HG03060 (cell line): ENCODE measurements around the gene PDE10A.

ENCODE experiments used
- ATAC-seq: cut with Tn5 transposase; IDR thresholded peaks from one replicate; pipeline ENCODE4 v1.9.1; 2021; ENCODE audit warnings: low read depth, moderate number of reproducible peaks; ENCODE audit not compliant: unreplicated experiment

The PDE10A gene

DNA sequence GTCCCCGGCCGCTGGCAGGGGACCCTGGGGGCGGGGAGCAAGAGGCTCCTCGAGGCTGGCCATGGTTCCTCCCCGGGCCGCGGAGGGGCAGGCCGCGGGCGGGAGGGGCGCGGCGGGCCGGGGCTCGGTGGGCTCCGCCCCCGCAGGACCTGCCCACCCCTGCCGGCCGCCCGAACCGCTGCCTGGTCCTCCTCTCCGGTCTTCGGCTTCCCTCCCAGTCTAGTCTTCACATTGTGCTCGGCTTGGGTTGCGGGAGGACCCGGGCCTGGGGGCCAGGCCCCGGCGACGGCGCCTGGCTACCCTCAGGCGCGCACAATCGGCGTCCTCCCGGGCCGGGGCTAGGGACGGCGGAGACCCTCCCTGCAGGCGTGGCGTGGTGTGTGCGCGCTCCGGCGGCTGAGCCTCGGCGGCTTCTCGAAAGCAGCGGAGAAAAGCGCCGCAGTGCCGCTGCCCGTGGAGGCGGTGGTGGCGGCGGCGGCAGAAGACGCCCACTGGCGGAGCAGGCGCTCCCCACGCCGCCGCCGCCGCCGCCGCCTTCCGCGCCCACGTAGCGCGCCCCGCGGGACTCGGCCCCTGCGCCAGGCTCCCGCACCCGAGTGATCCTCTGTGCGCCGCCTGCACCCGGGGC, at the start of gene PDE10A:
Gene PDE10A (minus strand): TSS at position 493 of the 628 bp plus-strand sequence. CDS start 430 bp downstream, at position 63.
- ATAC-seq, result no peak

DNA sequence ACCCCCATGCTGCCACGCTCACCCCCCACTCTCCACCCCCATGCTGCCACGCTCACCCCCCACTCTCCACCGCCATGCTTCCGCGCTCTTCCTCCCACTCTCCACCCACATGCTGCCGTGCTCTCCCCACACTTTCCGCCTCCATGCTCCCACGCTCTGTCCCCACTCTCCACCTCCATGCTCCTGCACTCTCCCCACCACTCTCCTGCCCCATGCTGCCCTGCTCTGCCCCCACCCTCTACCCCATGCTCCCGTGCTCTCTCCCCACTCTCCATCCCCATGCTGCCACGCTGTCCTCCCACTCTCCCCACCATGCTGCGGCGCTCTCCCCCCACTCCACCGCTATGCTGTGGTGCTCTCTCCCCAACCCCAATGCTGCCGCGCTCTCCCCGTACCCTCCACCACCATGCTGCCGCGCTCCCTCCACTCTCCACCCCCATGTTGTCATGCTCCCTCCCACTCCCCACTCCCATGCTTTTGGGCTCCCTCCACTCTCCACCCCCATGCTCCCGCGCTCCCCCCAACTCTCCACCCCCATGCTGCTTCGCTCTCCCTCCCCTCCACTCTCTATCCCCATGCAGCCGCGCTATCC, 46.0 kb upstream of the PDE10A start:
- no peak for ATAC-seq

DNA sequence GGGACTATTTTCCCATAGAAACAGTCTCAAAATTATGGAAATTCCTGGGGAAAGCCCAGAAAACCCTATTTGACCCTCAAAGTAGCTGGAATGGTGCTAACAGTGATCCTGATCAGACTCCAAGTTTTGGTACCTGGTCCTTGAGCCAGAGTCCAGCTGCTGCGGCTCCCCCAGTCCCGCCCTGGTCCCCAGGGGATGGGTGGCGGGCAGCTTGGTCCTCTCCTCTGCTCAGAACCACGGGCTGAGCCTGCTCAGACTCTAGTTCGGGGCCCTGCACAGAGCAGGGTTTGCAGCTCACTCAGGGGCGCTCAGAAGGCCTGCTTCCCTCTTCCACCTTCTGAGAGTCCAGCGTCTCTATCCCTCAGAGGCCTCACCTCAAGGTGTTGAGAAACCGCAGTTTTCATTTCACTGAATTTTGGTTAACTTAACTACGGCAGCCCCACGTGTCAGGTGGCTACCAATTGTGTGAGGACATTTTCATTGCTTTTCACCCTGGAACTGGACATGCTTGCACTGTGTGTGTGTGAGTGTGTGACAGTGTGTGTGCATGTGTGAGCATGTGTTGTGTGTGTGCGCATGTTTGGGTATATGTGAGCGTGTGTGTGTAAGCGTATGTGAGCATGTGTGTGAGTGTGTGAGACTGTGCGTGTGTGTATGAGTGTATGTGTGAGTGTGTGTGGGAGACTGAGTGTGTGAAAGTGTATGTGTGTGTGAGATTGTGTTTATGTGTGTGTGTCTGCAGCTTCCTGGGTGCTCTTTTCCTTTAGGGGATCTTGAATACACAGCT, 44.2 kb upstream of the PDE10A start:
- no peak for ATAC-seq

DNA sequence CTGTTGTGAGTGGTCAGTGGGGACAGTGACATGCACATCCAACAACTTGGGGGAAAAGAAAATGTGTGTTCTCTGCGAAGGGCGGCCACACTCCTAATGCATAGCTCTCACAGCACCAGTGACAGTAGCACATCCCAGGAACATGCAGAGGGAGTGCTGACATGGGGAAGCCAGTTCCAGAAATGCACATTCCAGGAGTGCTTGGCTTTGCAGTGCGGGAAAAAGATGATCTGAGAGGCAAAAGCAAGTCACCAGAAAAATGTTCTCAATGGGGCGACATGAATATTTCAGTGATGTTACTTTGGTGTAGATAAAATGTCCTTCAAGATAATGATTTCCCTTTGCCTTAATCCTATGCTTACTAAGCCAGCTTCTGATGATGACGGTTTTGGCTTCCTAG, 42.9 kb upstream of the PDE10A start:
- ATAC-seq, result no peak

DNA sequence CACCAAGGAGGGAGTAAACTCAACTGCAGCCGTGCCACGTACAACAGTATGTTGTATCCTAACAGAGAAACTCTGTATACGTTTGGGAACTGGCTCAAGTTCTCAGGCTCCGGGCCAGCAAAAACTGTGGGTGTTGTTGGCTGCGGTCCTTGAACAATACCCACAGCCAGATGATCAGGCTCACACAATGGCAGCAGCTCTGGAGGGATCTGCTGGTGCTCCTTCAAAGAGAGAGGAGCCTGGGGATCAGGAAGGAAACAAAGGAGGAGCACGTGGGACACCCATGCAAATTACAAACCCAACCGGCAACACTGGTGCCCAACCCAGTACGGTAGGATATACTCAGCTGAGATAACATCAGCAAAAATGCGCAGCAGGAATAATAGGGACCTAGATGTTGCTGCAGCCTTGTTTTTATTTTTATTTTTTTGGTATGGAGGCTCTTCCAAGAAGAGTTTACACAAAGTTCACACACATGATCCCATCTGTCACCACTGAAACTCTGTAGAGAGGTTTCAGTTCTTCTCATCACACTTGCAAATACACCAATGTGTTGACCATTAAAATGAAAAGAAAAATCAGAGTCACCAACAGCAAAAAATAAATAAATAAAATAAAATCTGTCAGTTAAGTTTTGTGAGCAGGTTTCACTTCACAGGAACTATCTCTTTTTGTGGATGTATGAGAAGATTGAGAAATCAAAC, 41.2 kb upstream of the PDE10A start:
- ATAC-seq, result peak; percentile 39

DNA sequence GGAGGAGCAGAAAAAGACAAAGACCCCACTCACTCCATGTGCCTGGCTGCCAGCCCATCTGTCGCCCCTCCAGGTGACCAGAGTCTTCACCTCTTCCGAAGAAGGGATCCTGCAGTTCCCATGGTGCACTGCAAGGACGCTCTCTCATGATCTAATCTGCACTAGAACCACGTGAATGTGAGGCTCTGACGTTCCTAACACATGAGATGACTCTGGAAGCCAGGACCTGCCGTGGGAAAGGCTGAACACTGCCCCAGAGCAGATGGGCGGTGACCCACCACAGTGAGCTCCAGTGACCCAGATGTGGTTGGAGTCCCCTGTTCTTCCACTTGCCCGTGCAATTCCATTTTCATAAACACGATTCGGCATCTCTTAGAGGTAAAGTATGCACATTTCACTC, 39.6 kb upstream of the PDE10A start:
- ATAC-seq, result no peak

DNA sequence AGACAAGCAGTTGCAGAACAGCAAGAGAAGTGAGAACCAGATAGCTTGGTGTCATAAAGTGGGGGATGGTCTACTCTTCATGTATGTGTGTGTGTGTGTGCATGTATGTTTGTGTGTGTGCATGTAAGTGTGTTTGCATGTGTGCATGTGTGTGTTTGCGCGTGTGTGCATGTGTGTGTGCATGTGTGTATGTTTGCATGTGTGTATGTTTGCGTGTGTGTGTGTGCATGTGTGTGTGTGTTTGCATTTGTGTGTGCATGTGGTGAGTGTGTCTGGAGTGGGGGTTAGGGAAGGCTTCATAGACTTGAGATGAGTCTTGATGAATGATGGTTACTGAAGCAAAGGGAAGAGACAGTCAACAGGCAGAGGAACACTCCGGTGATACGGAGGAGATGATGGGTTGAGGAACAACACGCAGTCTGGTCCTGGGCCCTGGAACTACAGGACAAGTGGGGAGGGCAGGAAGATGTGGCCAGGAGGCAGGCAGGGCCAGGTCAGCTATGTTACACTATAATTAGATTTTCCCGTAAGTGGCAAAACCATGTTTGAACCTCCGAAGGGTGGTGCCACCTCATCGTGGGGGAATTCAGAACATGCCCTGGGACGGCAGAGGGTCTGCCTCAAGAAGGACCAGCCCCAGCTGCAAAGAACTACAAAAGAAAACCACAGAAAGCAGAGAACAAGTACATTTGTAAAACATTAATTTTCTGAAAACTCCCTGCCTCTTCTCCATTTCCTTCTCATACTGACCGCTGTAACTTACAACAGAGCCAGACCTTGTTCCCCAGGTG, 38.7 kb upstream of the PDE10A start:
- peak; percentile 63 for ATAC-seq

DNA sequence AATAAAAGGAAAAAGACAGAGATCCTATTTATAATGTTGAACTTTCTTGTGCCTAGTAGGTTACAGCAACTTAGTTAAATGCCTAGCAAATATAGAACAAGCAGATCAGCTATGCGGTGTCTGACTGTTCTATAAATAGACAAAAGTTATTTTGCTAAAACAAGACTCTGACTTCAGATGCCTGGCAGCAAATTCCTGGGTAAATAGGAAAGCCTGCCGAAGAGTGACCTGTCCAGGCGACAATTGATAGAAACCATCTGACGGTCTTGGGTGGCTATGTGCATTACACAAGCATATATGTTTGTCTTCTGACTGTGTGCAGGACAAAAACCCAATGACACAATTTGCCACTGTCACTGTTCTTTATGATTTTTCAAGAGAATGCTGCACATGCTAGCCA, 38.0 kb upstream of the PDE10A start:
- ATAC-seq, result no peak

DNA sequence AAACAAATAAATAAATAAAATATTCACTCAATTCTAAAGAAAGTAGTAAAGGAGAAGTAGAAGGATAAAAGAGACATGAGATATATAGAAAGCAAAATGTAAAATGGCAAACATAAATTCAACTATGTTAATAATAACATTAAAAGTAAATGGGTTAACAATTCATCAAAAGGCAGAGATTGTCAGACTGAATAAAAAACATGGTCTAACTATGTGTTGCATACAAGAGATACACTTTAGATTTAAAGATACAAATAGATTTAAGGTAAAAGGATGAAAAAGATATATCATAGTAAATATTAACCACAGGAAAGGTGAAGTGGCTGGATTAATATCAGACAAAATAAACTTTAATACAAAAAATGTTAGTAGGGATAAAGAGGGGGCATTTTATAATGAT, 35.8 kb upstream of the PDE10A start:
- no peak for ATAC-seq

DNA sequence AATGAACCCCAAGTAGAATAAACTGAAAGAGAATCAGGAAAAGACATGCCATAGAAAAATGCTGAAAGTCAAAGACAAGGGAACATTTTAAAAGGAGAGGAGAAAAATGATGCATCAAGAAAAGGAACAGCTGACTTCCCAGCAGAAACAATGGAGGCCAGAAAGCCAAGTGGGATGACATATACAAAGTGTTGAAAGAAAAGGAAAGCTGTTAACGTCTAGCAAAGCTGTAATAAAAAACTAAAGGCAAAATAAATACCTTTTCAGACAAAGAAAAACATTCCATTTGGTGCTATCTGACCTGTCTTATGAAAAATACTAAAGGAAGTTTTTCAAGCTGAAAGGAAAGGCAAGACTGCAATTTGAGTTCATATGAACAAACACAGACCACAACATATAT, 34.1 kb upstream of the PDE10A start:
- ATAC-seq, result no peak

DNA sequence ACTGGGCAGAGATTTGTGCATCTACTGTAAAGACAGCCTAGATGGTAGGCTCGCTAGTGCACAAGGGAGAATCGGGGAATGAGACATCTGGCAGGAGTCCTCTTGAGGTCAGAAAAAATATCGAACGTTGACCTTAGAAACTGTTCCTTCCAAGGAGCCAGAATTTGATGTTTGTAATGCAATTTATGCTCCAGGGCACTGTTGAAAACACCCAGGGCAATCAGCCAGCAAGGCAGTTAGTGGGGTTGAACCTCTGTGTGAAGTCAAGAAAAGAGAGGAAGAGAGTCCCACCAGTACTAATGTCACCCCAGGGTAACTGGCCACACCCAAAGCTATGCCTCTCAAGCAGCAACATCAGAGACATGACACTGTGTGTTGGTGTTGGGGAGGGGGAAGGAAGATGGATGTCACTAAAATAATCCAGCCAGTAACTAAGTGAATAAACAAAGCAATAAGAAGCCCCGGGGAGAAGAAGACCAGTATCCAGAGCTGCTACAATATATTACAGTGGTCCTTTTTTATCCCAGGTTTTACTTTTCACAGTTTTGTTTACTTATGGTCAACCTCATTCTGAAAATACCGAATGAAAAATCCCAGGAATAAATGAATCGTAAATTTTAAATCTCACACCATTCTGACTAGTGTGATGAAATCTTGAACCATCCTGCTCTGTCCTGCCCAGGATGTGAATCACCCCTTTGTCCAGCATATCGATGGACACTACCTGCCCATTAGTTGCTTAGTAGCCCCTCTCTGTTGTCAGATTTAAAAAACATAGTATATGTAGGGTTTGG, 32.9 kb upstream of the PDE10A start:
- ATAC-seq, result no peak

DNA sequence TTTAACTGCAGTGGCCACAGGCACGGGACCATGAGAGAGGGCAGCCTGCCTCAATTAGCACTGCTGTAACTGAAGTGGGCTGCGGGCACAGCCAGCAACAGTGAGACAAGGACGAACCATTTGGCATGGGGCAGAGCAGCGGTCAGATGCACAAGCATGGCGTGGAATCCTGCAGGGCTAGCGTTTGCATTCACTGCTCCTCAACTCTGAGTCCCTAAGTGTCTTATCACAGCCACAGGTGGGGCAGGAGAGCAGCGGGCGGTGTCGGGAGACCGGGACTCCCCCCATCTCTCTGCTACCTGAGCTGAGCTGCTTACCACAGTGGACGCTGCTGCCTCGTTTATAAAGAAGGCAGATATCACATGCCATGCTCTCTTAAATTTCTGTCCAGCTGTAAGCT, 31.3 kb upstream of the PDE10A start:
- ATAC-seq, result no peak

DNA sequence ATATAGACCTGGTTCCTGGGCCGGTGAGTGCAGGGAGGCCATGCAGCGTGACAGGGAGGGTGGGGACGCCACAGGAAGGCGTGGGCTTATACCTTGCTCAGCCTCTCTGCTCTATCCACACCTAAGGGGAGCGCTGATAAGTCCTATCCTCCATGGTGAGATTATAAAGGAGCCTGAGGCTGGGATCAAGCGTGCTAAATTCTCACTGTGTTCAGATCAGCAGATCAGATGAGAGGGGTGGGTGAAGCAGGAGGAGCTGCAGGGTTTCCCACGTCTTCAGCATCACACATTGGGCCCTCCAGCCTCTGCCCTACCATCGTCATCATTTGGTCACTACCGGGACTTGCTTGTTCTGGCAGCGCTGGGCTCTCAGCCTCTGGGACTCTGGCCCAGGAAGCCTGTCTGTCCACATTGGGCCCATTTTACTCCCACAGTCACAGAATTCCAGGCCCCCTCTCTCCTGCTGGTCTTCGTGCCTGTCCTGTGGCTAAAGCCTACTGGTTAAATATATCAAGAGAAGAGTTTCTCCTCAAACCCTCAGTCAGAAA, 29.1 kb upstream of the PDE10A start:
- no peak for ATAC-seq

DNA sequence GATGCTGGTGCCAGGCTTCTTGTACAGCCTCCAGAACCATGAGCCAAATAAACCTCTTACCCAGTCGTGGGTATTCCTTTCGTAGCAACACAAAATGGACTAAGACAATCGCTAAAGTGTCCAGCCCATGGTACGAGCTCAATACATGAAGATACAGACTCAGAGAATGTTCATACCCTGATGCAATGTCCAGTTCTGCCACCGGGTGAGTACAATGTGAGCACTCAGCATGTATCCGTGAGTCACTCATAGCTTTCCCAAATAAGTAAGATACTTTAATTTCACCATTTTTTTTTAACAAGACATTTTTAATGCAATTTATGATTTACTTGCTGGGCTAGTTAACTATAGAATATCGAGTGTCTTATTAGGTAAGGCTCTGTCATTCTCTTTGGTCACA, 26.7 kb upstream of the PDE10A start:
- ATAC-seq, result no peak

DNA sequence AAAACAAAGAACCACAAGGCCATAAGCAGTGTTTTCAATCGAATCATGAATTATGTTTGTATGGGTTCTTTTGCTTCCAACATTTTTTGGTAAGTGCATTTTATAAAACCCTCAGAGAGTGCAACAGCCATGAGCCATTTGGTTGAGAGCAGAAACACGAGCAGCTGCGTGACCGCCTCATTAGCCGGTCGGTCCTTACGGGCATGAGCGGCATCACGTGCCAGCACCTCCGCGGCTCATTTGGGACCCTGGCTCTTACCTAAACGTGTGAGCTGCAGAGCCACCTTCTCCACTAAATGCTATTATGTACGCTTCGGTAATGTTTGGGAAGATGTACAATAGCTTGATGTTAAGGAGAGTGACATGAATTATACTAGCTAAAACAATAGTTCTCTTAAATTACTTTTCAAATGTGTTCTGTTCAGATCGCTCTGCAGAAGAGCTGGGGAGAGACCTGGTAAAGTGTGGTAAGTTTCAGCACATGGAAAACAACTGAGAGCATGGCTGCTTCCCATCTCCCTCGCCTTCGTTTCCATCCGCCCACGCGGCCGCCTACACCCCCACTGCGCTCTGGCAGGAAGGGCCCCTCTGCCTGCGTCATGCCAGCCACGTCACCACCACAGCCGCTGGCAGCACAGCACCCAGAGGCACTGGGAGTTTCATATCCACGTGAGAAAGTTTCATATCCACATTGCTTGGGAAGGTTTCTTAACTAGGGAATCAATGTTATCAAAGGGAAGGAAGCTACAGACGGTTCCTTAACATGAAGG, 23.7 kb upstream of the PDE10A start:
- no peak for ATAC-seq

DNA sequence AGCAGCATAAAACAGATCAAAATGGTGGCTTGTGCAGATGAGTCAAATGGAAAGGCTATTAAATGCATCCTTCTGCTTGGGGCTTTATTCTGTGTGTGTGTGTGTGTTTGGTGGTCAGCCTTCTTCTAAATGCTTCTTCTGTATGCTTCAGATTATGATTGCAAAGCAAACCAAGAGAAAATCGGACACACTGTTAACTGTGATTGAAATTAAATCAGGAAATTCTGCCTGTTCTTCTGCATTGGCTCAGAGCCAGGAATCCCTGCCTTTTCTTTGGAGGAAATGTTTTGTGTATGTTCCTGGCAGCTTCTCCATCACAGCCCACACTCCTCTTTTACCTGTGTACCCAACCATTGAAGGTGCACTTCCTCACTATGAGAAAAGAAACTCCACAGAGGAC, 22.3 kb upstream of the PDE10A start:
- no peak for ATAC-seq

DNA sequence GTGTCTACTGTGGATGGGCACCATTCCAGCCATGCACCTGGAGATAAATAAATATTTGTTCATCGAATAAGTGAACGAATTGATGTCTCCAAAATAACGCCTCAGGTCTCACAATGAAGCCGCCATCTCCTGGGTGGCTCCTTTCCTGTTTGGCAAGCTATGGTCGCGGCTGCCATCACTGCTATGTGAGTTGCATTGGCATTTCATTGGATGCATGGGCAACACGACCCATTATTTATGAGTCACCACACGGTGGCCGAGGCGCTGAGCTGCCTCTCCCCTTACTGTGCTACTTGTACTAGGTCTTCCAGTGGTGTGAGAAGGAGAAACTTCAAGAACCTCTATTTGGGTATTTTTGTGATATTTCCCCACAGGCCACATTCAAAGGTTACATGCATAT, 21.3 kb upstream of the PDE10A start:
- no peak for ATAC-seq

DNA sequence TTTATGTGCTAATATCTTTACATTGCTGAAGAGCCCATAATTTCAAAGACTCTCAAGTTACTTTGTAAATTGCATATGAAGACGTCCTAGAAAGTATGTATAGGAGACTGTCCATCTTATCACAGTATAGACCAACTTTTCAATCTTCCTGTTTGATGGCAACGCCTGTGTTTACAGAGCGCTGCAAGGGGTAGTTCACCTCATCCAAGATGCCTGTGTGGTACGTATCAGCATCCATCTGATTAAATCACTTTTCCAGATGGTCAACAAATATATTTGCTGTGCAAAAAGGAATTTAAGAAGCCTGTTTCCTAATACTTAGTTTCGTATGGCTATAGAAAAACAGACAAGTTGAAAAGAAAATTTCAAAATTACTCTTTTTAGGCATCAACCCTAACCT, 17.9 kb upstream of the PDE10A start:
- ATAC-seq, result no peak

DNA sequence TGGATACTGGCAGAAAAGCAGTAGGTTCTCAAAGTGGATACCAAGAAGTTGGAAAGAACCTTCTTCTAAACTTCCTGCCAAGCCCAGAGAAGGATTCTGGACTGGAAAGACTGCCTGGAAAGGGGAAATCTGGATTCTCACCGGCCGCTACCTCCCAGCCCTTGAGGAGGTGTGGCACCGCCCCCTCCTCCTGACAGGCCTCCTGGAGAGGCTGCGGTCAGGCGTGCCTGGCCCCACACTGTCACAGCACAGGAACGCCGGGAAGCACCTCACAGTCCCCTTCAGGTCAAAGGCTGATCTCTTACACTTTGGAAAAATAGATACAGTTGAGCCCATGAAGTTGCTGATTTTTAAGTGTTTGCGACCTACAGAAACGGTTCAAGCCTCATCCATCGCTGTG, 16.3 kb upstream of the PDE10A start:
- no peak for ATAC-seq
